ENCODE results near the gene BCAS1. TPM values are rescaled to one million over a fixed set of nuclear protein-coding genes. Genes with fewer than 3 reads are reported as not detected.

Gene BCAS1
- total RNA-seq, 1 experiment from 2014 or later, result 0.17 TPM

DNA sequence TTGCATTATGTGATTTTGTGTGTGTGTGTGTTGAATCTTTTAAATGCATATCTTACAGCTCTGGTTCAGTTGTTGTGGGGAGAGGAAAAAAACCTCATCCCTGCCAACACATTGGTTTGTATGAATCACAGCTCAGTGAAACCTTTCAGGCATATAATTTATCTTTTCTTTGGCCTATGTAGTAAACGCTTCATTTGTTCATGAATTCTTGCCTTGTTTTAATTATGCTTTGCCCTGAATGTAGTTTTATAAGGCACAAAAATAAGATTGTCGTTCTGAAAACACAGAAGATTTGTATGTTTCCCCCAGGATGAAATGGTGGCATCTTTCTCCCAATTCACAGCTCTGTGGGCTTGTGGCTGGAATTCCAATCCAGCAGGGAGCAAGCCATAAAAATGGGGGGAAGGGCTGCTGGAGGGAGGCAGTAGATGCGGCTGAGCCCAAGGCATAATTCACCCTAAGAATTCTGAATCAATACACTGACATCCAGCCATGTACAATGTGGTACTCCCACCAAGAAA, 45.1 kb downstream of the BCAS1 start:
- H3K27ac ChIP-seq (ENCODE audit: low read depth, low read length), result no peak overlapping the region

More for the DNA sequence above, 45.1 kb downstream of the BCAS1 start:
- H3K9me2 ChIP-seq (ENCODE audit: insufficient read depth), result no peaks in the 10 kb centered on the region
- no peak overlapping the region for H3K9ac ChIP-seq (ENCODE audit: low read length)
- H3K79me2 ChIP-seq (ENCODE audit: insufficient read depth, low read length), result no peaks in the 10 kb centered on the region
- no peak overlapping the region for H3K4me2 ChIP-seq (ENCODE audit: low read length)
- no peak for ATAC-seq
- H3K4me3 ChIP-seq (replicated peaks in 1 of 2; ENCODE audit: low read depth in 1 of 2, low read length in 2 of 2), result no peak overlapping the region
- ChIA-PET POLR2A (no interaction called here), CTCF (no interaction called here), RAD21 (ENCODE audit: low non-redundant PET in 1 of 2, low total read pairs in 2 of 2, uncharacterized antibody in 2 of 2, unreplicated experiment in 2 of 2) (no interaction called here)
- peaks cover 12% of the 10 kb centered on the region for H3K27me3 ChIP-seq (ENCODE audit: insufficient read depth, low read length)
- no peaks in the 10 kb centered on the region for H3K36me3 ChIP-seq (ENCODE audit: control insufficient read depth in 1 of 2, insufficient read depth in 2 of 2, low read length in 2 of 2)
- intact Hi-C loops (cut with micrococcal nuclease), result no loop called here
- BruUV-seq (replicated peaks), result no TSS peak
- H4K20me1 ChIP-seq (ENCODE audit: insufficient read depth), result no peaks in the 10 kb centered on the region
- H3K9me3 ChIP-seq (ENCODE audit: control insufficient read depth in 1 of 2, insufficient read depth in 1 of 2, low read depth in 1 of 2, low read length in 2 of 2), result no peaks in the 10 kb centered on the region
- H3K4me1 ChIP-seq (ENCODE audit: control insufficient read depth in 1 of 2, insufficient read depth in 2 of 2, low read length in 2 of 2), result no peaks in the 10 kb centered on the region
- DNase-seq (ENCODE audit: low read depth, low spot score), result no peak
- TF ChIP-seq EZH2phosphoT487 (IDR thresholded peaks at IDR 0.05; ENCODE audit: borderline replicate concordance) (no peak), CEBPB (IDR thresholded peaks at IDR 0.05; ENCODE audit: low read depth) (no peak), ZNF274 (IDR thresholded peaks at IDR 0.05; ENCODE audit: low read depth, low read length) (no peak), RAD21 (IDR thresholded peaks at IDR 0.05; ENCODE audit: low read depth) (no peak), SP1 (IDR thresholded peaks at IDR 0.05; ENCODE audit: low read depth) (no peak), EGR1 (IDR thresholded peaks at IDR 0.05; ENCODE audit: low read depth) (no peak), POLR2A (IDR thresholded peaks at IDR 0.05; ENCODE audit: borderline replicate concordance, extremely low read depth, insufficient read depth, insufficient read length) (no peak), YY1 (IDR thresholded peaks at IDR 0.05; ENCODE audit: extremely low read depth, insufficient replicate concordance, low read depth, low read length) (no peak), SRF (IDR thresholded peaks at IDR 0.05; ENCODE audit: low read depth) (no peak), ELF1 (IDR thresholded peaks at IDR 0.05; ENCODE audit: borderline replicate concordance, low read depth) (no peak), CBX3 (IDR thresholded peaks at IDR 0.05; ENCODE audit: low read depth) (no peak), FOSL1 (IDR thresholded peaks at IDR 0.05; ENCODE audit: low read depth) (no peak), SIN3A (IDR thresholded peaks at IDR 0.05; ENCODE audit: low read depth) (no peak)
- TF ChIP-seq, protein P1, sequence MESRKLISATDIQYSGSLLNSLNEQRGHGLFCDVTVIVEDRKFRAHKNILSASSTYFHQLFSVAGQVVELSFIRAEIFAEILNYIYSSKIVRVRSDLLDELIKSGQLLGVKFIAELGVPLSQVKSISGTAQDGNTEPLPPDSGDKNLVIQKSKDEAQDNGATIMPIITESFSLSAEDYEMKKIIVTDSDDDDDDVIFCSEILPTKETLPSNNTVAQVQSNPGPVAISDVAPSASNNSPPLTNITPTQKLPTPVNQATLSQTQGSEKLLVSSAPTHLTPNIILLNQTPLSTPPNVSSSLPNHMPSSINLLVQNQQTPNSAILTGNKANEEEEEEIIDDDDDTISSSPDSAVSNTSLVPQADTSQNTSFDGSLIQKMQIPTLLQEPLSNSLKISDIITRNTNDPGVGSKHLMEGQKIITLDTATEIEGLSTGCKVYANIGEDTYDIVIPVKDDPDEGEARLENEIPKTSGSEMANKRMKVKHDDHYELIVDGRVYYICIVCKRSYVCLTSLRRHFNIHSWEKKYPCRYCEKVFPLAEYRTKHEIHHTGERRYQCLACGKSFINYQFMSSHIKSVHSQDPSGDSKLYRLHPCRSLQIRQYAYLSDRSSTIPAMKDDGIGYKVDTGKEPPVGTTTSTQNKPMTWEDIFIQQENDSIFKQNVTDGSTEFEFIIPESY (IDR thresholded peaks at IDR 0.05; ENCODE audit: extremely low read depth, insufficient replicate concordance, low read length), result no peak
- TF ChIP-seq, protein P2, sequence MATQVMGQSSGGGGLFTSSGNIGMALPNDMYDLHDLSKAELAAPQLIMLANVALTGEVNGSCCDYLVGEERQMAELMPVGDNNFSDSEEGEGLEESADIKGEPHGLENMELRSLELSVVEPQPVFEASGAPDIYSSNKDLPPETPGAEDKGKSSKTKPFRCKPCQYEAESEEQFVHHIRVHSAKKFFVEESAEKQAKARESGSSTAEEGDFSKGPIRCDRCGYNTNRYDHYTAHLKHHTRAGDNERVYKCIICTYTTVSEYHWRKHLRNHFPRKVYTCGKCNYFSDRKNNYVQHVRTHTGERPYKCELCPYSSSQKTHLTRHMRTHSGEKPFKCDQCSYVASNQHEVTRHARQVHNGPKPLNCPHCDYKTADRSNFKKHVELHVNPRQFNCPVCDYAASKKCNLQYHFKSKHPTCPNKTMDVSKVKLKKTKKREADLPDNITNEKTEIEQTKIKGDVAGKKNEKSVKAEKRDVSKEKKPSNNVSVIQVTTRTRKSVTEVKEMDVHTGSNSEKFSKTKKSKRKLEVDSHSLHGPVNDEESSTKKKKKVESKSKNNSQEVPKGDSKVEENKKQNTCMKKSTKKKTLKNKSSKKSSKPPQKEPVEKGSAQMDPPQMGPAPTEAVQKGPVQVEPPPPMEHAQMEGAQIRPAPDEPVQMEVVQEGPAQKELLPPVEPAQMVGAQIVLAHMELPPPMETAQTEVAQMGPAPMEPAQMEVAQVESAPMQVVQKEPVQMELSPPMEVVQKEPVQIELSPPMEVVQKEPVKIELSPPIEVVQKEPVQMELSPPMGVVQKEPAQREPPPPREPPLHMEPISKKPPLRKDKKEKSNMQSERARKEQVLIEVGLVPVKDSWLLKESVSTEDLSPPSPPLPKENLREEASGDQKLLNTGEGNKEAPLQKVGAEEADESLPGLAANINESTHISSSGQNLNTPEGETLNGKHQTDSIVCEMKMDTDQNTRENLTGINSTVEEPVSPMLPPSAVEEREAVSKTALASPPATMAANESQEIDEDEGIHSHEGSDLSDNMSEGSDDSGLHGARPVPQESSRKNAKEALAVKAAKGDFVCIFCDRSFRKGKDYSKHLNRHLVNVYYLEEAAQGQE (IDR thresholded peaks at IDR 0.05; ENCODE audit: low read depth), result no peak
- TF ChIP-seq, protein P3, sequence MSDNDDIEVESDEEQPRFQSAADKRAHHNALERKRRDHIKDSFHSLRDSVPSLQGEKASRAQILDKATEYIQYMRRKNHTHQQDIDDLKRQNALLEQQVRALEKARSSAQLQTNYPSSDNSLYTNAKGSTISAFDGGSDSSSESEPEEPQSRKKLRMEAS (IDR thresholded peaks at IDR 0.05), result no peak
- TF ChIP-seq, protein P4, sequence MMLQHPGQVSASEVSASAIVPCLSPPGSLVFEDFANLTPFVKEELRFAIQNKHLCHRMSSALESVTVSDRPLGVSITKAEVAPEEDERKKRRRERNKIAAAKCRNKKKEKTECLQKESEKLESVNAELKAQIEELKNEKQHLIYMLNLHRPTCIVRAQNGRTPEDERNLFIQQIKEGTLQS (IDR thresholded peaks at IDR 0.05), result no peak
- H2AFZ ChIP-seq (ENCODE audit: low read depth, low read length, poor library complexity, severe bottlenecking), result no peak overlapping the region
